GM20000 (cell line): ENCODE results near the gene CHD6.
A peak's percentile ranks its signal among the peaks of the same experiment; 100 is the strongest.

Experiments
- DNase-seq: peaks from one replicate; pipeline ENCODE4 v3.0.0; 2012; ENCODE audit warnings: low spot score
- CTCF ChIP-seq: IDR thresholded peaks from 2 replicates; pipeline ENCODE4 v1.5.1; 2012; ENCODE audit warnings: mild to moderate bottlenecking, control low read depth; ENCODE audit errors: extremely low read depth, missing control alignments

Gene CHD6

DNA sequence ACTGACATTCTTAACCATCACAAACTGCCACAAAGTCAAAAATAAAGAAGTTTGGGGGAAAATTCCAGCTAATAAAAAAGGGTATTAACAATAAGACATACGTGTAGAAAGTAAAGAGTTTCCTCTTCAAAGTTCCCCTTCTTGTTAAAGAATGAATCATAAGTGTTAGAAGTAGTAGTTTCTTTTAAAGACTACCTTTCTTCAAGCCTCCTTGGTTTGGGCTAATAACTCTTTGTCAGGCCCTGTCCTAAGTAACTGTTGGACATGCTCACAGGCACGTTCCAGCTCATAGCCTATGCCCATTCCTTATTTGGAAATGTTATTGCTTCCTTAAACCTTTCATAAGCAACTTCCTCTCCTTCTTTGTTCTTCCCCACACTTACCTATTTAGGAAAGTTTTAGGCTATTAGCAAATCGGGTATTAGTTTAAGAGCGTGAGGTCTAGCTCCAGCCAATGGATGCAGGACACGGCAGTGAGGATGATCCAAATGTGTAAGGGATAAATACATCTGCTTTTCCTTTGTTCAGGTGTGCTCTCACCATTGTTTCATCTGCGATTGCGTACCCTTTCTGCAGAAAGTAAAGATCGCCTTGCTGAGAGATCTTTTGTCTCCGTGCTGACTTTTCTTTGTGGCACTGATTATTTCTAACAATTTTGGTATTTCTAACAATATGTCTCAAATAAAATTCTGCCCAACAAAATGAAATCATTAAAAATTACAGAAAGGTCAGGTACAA is 64.9 kb downstream of the CHD6 start:
- TF ChIP-seq CTCF: no peak
- peak; percentile 34 for DNase-seq

DNA sequence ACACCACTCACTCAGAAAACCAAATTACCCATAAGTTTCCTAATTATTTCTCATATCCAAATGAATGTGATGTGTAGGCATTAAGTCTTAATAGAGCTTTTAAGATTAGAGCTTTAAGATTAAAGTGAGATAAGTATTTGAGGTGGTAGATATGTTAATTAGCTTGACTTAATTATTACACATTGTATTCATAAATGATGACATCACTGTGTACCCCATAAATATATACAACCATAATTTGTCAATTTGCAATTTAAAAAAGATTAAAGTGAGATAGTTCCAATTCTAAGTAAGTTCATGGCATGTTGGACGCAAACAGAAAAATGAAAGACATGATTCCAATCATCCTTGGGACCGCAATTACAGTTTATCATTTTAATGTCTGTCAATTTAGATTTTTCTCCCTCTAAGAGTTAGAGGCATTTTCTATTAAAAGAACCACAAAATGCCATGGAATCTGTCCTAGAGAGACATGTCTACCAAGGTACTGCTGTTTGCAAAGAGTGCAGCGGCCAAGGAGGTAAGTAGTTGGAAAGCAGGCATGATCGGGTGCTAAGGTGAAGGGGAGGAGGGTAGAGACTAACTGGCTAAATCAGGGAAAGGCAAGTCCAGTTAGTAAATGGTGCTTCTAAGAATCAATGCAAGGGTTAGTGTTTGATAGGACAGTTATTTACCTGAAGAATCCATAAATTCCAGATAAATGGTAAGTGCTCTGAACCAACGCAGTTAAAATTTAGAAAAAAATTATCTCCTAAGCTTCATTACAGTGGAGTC is 65.7 kb downstream of the CHD6 start:
- no peak for DNase-seq
- TF ChIP-seq CTCF: no peak

DNA sequence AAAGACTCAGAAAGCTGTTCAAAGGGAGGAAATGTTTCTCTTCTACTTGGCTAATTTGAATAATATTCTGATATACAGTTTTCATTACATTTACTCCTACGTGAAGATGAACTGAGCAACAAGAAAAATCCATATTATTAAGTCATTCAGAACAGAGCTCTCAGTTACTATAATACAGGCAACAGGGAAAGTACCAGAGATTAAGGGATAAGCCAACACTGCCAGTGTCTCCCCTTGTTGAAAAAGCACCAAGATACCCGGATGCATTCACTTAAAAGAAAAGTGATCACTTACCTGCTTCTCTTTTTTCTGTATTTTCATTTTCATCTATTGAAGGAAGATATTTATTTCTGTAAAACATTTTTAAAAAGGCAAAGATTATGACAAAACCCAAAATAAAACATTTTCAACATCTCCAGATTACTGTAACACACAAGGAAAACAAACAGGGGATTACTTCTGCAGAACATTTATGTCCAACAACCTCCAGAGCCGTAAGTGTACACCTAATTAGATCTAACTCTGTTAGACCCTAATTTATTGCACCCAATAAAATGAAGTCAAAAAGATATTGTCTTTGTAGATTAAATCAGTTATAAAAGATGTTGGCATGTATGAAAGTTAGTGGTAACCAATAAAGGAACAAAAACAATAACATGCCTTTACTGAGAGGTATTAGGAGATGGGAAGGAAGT is 67.0 kb downstream of the CHD6 start:
- peak; percentile 40 for DNase-seq
- TF ChIP-seq CTCF: no peak

DNA sequence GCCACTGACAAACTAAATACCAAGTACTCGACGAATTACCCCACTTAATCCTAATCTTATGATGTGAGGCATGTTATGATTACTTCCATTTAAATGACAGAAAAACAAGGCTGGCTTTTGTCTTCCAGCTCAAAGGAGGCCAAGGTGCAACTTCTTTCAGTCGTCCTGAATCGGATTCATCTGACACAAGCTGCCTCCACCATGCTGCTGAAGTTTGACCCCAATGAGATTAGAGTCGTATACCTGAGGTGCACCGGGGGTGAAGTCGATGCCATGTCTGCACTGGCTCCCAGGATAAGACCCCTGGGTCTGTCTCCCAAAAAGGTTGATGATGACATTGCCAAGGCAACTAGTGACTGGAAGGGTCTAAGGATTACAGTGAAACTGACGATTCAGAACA is 71.0 kb downstream of the CHD6 start:
- DNase-seq: no peak
- no peak for TF ChIP-seq CTCF

DNA sequence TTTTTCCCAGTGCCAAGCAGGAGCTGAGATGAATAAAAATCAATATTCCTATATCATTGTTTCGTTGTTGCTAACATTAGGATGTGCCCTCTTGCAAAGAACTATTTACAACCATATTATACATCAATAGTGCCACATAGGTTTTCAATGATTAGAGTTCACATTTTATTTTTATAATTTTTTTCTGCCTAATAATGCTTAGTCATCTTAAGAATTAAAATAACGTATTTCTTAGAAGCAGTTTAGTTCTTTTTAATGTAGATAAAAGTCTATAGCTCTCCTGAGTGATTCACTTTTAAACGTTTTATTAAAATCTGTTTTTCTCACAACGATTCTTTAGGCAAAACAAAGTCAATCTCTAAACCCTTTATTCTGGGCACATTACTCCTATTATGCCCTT is 71.6 kb downstream of the CHD6 start:
- no peak for DNase-seq
- no peak for TF ChIP-seq CTCF

DNA sequence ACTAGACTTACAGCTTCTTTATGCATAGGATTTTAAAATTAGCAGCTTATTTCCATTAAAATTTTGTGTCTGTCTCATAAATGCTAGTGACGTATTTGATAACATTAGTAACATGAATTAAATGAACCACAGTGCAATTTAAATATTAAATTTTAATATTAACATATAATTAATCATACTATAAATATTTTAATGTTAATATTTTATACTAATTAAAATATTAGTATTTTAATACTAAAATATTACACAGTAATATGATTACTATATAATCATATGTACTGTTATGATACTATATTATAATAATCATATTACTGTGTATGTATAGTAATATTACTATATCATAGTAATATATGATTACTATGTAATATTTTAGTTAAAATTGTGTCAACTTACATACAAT is 73.7 kb downstream of the CHD6 start:
- no peak for DNase-seq
- no peak for TF ChIP-seq CTCF

- DNase-seq: no peak
- TF ChIP-seq CTCF: no peak
Measured at GRCh38 chr20:41540918-41541317, 77.3 kb downstream of the CHD6 start.
